ENCODE measurements around the gene GDA.

The GDA gene

DNA sequence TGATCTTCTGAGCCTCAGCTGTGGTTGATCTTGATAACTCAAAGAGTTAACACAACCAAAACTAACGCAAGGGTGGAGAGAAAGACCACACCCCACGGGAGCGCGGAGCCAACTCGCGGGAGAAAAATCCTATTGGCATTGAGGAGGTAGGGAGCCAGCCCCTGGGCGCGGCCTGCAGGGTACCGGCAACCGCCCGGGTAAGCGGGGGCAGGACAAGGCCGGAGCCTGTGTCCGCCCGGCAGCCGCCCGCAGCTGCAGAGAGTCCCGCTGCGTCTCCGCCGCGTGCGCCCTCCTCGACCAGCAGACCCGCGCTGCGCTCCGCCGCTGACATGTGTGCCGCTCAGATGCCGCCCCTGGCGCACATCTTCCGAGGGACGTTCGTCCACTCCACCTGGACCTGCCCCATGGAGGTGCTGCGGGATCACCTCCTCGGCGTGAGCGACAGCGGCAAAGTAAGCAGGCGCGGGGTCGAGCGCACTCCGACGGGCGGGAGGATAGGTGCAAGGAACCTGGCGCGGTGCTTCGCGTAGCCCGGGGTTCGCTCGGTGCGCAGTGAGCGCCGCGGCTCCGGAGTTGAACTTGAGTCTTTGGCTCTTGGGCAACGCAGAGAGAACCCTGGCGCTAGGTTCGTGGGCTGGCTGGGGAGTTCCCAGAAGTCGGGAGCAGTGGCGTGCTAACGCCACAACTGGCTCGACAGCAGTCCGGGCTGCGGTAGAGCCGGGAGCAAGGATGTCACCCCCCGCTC lies at the start of gene GDA:
Gene GDA (plus strand): TSS at position 210 of the 745 bp plus-strand sequence. CDS start 120 bp downstream, at position 330.
- peak within 1 kb of the TSS; percentile 27 for H3K4me3 ChIP-seq (ENCODE audit: low read depth, low read length)

DNA sequence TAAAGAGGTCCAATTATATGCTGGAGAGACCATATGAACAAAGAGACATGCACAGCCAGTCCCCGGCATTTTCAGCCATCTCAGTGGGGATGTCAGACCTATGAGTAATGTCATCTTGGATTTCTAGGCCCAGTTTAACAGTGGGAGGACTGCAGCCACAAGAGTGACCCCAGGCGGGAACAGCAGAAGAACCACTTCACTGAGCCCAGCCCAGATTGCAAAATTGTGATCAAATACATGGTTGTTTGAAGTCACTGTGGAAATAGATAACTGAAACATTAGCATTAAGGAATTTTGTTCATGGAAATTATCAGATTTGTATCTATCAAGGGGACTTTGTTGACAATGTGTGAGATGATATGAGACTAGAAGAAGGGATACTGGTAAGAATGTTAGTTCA lies 46.7 kb upstream of the GDA start:
- in situ Hi-C loops (cut with HindIII; ENCODE audit: low sequenced_read_pairs): no loop called here
- DNase-seq (ENCODE audit: low read depth): no peak
- TF ChIP-seq, protein P1, sequence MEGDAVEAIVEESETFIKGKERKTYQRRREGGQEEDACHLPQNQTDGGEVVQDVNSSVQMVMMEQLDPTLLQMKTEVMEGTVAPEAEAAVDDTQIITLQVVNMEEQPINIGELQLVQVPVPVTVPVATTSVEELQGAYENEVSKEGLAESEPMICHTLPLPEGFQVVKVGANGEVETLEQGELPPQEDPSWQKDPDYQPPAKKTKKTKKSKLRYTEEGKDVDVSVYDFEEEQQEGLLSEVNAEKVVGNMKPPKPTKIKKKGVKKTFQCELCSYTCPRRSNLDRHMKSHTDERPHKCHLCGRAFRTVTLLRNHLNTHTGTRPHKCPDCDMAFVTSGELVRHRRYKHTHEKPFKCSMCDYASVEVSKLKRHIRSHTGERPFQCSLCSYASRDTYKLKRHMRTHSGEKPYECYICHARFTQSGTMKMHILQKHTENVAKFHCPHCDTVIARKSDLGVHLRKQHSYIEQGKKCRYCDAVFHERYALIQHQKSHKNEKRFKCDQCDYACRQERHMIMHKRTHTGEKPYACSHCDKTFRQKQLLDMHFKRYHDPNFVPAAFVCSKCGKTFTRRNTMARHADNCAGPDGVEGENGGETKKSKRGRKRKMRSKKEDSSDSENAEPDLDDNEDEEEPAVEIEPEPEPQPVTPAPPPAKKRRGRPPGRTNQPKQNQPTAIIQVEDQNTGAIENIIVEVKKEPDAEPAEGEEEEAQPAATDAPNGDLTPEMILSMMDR (IDR thresholded peaks at IDR 0.05; ENCODE audit: low read depth, low read length, missing control alignments): no peak
- no peak overlapping the region for H3K4me3 ChIP-seq (ENCODE audit: low read depth, low read length)

More for the DNA sequence above, at the start of gene GDA:
- TF ChIP-seq, protein P1 (IDR thresholded peaks at IDR 0.05; ENCODE audit: low read depth, low read length, missing control alignments): no peak
- DNase-seq (ENCODE audit: low read depth): no peak
- in situ Hi-C loops (cut with HindIII; ENCODE audit: low sequenced_read_pairs): no loop called here

DNA sequence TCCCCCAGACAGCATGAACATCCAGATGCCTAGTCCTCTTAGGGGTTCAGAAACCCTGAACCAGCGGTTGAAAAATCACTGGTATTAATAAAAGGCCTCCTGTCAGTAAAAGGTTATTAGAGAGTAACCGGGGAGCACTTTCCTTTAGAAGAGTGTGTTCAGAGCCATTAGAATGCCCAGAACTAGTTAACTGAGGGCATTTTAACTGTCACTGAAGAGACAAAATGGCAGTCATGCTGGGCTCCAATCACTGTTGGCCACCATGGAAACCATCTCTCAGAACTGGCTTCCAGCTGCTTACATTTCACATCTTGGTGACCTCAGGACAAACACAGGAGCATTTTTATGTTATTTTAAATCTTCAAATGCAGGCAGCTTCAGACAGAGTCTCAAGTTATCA lies 36.2 kb upstream of the GDA start:
- TF ChIP-seq, protein P1 (IDR thresholded peaks at IDR 0.05; ENCODE audit: low read depth, low read length, missing control alignments): no peak
- no peak for DNase-seq (ENCODE audit: low read depth)
- H3K4me3 ChIP-seq (ENCODE audit: low read depth, low read length): no peak overlapping the region
- in situ Hi-C loops (cut with HindIII; ENCODE audit: low sequenced_read_pairs): no loop called here

DNA sequence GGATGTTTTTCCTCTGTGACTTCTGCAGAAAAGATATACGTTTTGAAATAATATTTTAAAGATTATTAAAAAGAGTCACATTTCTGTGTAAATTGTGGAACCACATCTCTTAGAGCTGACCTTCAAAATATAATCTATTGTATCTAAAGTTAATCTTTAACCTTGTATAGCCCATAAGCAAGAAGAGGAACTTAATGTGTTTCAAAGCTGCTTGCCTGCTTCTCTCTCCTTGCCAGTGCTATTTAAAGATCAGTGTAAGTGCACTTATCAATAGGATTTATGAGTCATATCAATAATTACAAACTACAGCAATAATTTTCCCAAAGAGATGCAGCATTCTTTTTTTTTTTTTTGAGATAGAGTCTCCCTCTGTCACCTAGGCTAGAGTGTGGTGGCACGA lies 29.4 kb upstream of the GDA start:
- H3K4me3 ChIP-seq (ENCODE audit: low read depth, low read length): no peak overlapping the region
- TF ChIP-seq, protein P1 (IDR thresholded peaks at IDR 0.05; ENCODE audit: low read depth, low read length, missing control alignments): no peak
- no peak for DNase-seq (ENCODE audit: low read depth)
- in situ Hi-C loops (cut with HindIII; ENCODE audit: low sequenced_read_pairs): no loop called here

DNA sequence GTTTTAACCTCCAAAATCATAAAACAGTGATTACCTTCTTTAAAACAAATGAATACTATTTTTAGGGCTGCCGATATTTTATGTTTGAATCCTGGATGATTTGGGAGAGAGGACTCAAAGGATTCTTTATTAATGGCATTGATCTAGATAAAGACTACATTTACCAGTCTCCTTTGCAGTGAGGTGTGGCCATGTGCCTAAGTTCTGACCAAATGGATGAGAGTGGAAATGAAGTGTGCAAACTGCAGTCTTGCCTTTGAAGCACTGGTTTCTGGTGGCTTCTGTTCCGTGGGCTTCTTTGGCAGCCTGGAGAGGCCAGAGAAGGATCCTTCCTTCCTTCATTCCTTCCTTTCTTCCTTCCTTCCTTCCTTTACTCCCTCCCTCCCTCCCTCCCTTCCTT lies 24.3 kb upstream of the GDA start:
- in situ Hi-C loops (cut with HindIII; ENCODE audit: low sequenced_read_pairs): no loop called here
- TF ChIP-seq, protein P1 (IDR thresholded peaks at IDR 0.05; ENCODE audit: low read depth, low read length, missing control alignments): no peak
- H3K4me3 ChIP-seq (ENCODE audit: low read depth, low read length): no peak overlapping the region
- no peak for DNase-seq (ENCODE audit: low read depth)

DNA sequence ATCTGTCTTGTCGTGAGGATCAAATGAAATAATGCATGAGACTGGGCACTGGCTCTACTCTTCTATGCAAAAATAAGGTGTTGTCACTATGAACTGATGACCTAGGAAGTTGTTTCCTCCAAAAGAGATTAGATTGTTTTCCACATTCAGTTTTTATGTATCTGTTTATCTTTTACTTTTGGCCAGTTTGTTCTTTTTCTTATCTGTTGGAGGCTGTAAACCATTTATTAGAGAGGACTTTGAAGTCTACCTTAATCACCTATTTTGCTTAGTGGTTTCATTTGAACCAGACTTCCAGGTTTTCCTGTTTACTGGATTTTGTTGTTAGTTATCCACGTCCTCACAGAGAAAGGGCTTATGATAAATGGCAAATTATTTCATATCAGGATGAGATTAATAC lies 21.5 kb upstream of the GDA start:
- in situ Hi-C loops (cut with HindIII; ENCODE audit: low sequenced_read_pairs): no loop called here
- DNase-seq (ENCODE audit: low read depth): no peak
- TF ChIP-seq, protein P1 (IDR thresholded peaks at IDR 0.05; ENCODE audit: low read depth, low read length, missing control alignments): no peak
- no peak overlapping the region for H3K4me3 ChIP-seq (ENCODE audit: low read depth, low read length)

Measured in astrocyte of the cerebellum (primary cell).